GM12892 (cell line): ENCODE data around the gene PARD3.

ENCODE experiments used
- POLR2A ChIP-seq: IDR thresholded peaks from 2 replicates; pipeline ENCODE4 v1.6.1; 2011; ENCODE audit warnings: low read depth, low read length, control low read depth
- TAF1 ChIP-seq: IDR thresholded peaks from 2 replicates; pipeline ENCODE4 v1.6.1; 2011; ENCODE audit warnings: low read depth, mild to moderate bottlenecking, control low read depth, low read length, borderline replicate concordance

- TF ChIP-seq POLR2A (no peak), TAF1 (no peak)
Observed at GRCh38 chr10:34396663-34397062, 418.4 kb downstream of the PARD3 start.
